Activated CD4-positive, alpha-beta T cell treated with anti-CD3 and anti-CD28 coated beads, Interleukin-2, amount 50 U/mL, for 16 hours (primary cell): Measurements from ENCODE around the gene DGKI.
"Not testable (repeated sequence)": the region's sequence is repeated elsewhere in the genome, so short reads cannot be mapped to it uniquely, and the experiment has no call there.

ENCODE experiments used
- DNase-seq: peaks from one replicate; pipeline ENCODE4 v3.0.0-alpha.2; 2020

Gene DGKI

DNA sequence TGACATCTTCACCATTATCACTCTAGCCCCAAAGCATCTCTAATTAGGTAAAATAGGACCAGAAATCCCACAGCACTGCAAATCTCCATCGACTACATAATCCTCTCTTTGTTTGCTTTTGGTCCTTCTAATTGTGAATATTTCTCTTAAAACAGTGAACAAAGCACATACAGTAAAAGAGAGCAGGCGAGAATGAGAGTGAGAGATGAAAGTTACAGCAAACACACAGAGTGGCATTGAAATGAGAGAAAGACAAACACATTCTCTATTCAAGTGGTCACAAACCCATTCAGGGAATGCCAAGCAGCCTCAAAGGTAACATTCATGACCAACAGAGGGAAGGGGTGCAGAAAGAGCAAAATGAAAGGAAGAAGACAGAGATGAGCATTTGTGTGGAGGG is 393.4 kb downstream of the DGKI start:
- DNase-seq = no peak

DNA sequence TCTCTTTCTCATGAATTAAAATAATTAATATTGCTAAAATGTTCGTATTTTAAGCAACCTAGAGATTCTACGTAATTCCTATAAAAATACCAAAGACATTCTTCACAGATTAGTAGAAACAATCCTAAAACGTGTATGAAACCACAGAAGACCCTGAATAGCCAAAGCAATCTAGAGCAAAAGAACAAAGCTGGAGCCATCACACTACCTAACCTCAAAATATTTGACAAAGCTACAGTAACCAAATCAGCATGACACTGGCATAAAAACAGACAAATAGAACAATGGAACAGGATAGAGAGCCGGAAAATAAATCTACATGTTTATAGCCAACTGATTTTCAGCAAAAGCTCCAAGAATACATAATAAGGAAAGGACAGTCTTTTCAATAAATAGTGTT is 397.8 kb downstream of the DGKI start:
- no peak for DNase-seq

DNA sequence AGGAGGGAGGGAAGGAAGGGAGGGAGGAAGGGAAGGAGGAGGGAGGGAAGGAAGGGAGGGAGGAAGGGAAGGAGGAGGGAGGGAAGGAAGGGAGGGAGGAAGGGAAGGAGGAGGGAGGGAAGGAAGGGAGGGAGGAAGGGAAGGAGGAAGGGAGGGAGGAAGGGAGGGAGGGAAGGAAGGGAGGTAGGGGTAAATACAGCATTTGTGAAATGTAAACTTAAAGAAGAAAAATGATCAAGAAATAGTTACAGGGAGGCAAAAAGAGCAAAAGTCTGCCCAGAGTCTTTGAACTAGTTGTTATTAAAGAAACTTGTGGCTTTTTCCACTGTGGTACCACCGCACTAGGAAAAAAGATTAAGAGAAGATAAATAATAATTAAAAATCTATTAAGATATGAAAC is 398.2 kb downstream of the DGKI start:
- not testable (repeated sequence) for DNase-seq

DNA sequence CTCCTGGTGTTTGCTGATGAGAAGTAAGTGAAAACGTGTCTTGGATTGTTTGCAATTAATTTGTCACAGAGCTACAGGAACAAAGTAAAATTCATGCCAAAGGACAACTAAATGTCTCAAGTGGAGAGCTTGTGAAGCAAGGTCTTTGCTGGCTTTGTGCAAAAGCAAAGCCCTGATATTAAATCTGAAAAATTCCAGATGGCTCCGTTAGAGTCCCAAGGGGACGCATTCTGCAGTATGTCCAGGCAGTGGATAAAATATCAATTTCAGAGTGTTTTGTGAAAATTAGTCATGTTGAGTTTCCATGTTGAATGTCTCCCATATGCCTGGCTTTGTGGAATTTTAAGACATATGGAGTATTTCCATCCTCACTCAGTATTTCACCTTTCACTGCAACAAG is 400.7 kb downstream of the DGKI start:
- DNase-seq = no peak

GRCh38 chr7:137445268-137445667 is 401.5 kb downstream of the DGKI start:
- no peak for DNase-seq

DNA sequence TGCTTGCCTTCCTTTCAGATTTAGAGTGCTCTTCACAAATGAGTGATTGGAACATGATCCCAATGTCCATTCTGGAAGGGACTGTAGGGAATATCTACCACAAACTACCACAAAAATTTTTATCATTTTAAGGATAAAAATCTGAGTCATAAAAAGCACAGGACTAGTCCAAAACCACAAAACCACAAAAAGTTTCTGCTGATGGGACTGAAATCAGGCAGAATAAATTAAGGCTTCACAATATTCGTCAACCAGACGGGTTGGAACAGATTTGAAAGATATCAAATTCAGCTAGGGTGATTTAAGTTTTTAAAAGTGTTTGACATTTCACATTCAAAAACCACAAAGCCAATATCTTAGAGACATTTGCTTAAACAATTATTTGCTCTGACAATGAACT is 403.2 kb downstream of the DGKI start:
- no peak for DNase-seq

- DNase-seq = no peak
Measured at GRCh38 chr7:137441451-137441850, 405.3 kb downstream of the DGKI start.

DNA sequence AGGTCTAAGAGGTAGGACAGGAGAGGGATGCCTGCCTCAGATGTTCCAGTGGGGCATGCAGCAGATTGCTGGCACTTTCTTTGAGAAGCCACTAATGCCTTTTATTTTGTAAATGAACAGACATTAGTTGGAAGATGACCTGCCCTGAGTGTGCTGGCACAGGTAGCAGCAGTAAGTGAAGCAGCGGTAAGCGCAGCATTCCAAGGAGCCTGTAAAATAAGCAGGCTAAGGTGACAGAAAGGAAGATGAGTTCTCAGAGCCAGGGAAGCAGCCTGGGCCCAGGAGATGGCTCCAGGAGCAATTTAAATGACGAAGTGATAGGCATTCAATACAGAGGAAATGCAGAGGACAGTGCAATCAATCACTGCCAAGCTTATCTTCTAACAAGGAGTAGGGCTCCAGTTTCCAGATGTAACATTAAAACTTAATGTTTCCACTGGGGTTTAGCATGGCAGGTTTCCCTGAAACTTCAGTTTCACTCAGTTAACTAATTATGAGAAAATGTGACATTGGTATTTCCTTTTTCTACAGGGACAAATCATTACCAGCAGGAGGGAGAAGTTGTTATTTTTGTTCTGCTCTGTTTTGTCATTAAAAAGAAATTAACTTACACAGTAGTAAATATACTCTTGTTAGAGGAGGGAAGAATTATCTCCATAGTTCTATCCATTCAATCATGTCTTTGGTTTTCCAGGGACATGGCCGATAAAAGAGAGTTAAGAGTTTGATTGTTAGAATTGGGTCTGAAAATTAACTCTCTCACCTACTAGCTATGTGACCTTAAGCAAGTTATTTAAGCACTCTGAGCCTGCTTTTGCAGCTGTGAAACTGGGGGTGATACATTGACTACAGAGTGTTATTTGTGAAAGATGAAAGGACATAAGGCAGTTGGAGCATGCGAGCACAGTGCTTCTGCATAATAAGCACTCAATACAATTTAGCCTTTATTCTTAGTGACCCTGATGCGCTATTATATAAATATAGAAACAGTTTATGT is 406.6 kb downstream of the DGKI start:
- DNase-seq = no peak

GRCh38 chr7:137434946-137435345 is 411.8 kb downstream of the DGKI start:
- DNase-seq = no peak

DNA sequence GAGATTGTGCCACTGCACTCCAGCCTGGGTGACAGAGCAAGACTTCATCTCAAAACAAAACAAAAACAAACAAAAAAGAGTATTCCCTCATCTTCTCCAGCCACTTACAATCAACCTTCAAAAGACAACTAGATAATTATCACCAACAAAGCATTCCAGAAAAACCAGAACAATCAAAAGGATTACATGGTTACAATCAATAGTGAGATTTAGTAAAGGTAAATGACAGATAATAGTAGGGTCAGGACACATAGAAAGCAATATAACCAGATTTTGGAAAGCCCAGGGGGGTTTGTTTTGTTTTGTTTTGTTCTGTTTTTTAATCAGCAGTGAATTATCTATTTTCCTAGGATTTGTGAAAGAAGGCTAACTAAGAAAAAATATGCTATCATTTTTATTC is 412.2 kb downstream of the DGKI start:
- DNase-seq = no peak

GRCh38 chr7:137423321-137423720 is 423.5 kb downstream of the DGKI start:
- no peak for DNase-seq

- no peak for DNase-seq
Measured at GRCh38 chr7:137421366-137421765, 425.4 kb downstream of the DGKI start.

DNA sequence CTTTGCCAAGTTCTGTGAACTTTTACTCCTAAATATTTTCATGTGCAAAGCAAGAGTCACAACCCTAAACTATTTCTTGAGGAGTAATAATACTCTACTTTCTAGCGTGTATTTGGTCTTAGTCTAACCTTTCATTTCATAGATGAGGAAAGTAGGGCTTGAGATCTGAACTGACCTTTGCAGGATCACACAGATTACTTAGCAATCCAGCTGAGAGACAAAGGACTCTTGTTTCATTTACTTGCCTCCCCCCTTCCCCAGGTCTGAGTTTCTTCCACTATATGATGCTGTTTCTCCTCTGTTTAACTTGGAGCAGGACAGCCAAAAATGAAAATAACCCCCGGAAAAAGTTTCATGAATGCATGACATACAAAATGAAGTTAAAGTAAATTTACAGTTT is 427.9 kb downstream of the DGKI start:
- no peak for DNase-seq

GRCh38 chr7:137417464-137417863 is 429.3 kb downstream of the DGKI start:
- DNase-seq = no peak

- DNase-seq = no peak
Measured at GRCh38 chr7:137413901-137414300, 432.9 kb downstream of the DGKI start.

- no peak for DNase-seq
Measured at GRCh38 chr7:137411446-137411845, 435.3 kb downstream of the DGKI start.

DNA sequence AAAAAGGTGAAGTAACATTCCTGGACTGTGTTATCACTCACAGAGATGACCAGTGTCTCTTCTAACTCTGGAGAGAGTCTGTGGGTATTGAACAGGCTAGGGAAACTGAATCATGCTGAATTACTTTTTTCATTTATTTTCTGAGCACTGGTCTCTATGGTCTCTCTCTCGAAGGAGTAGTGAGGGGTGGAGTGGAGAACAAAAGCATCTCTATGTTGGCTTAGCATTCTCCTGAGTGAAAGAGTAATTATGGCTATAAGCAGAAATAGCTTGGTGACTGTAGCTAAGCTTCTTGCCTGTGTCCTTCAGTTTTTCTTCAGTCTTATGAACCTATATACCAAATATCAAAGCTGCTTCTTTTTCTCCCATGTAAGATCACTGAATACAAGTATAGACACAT is 438.6 kb downstream of the DGKI start:
- no peak for DNase-seq

DNA sequence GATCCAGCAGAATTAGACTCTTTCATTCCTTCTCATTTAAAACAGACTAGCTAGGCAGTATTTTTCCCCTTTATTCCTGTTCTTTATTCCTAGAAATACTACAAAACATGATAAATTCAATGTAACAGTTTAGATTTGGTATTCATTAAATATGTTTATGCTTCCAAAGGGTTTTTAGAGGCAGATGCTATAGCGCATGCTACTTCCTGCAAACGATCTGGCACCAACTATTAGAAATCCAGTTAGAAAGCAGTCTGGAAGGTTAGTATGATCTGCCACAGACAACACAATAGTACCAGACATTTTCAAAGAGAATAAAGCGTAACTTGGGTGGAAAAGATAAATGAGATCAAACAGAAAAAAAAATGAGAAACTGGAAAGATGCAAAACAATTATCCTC is 439.7 kb downstream of the DGKI start:
- no peak for DNase-seq

- no peak for DNase-seq
Measured at GRCh38 chr7:137404660-137405317, 442.0 kb downstream of the DGKI start.

DNA sequence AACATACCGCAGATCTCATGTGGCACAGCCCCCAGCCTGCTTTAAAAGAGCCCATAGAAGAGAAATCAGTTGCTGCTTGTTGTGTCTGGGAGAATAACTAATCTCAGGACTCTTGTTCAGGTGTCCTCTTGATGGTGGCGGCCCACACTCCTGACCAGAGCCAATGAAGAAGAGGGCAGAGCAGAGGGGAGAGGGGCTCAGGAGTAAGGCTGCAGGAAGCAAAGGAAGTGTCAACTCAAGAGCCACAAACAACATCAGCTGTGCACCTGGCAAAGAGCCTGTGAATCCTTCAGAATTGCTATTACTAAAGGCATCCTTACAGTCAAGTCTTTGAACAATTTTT is 443.4 kb downstream of the DGKI start:
- DNase-seq = no peak

- no peak for DNase-seq
Measured at GRCh38 chr7:137402536-137403352, 444.0 kb downstream of the DGKI start.

- DNase-seq = no peak
Measured at GRCh38 chr7:137399827-137400823, 446.6 kb downstream of the DGKI start.
